Esophagus muscularis mucosa (tissue), 4 donors: Measurements from ENCODE around the gene AQP1.

Experiments
- EP300 ChIP-seq: sonication (generic); formaldehyde crosslinking; IDR thresholded peaks from one replicate; pipeline ENCODE4 v1.6.1; 2017; ENCODE audit warnings: antibody characterized with exemption
- POLR2A ChIP-seq: fragments of 450-650 bp; IDR thresholded peaks from one replicate; pipeline ENCODE4 v1.6.1; 2017; ENCODE audit warnings: antibody characterized with exemption, moderate library complexity, mild to moderate bottlenecking, low read depth
- TF ChIP-seq, protein P1 (sequence below), 3 experiments: fragments of 200-600 bp in 2 of 3; fragments of 450-650 bp in 1 of 3; sonication (generic) in 2 of 3; IDR thresholded peaks; one replicate each; pipeline ENCODE4 v1.5.1; 2017 to 2019; ENCODE audit warnings: antibody characterized with exemption in 3 of 3, mild to moderate bottlenecking in 2 of 3, moderate library complexity in 1 of 3

DNA sequence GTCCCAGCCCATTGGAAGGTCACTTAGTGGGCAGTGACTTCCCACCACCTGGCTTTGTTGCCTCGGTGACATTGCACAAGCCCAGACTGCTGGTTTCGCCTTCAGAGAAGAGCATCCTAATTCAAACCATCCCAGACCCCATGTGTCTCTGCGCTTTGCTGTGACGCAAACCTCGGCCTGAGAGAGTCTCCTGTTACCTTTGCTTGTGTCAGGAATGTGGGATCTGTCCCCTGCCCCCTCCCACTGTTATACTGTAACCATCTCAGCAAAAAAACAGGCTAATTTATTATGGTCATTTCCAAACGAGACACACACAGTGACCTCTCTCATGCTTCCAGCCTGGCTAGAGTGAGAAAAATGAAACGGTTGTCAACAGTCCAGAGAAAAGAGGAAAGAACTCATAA is 25.0 kb upstream of the AQP1 start:
- TF ChIP-seq, protein P1, sequence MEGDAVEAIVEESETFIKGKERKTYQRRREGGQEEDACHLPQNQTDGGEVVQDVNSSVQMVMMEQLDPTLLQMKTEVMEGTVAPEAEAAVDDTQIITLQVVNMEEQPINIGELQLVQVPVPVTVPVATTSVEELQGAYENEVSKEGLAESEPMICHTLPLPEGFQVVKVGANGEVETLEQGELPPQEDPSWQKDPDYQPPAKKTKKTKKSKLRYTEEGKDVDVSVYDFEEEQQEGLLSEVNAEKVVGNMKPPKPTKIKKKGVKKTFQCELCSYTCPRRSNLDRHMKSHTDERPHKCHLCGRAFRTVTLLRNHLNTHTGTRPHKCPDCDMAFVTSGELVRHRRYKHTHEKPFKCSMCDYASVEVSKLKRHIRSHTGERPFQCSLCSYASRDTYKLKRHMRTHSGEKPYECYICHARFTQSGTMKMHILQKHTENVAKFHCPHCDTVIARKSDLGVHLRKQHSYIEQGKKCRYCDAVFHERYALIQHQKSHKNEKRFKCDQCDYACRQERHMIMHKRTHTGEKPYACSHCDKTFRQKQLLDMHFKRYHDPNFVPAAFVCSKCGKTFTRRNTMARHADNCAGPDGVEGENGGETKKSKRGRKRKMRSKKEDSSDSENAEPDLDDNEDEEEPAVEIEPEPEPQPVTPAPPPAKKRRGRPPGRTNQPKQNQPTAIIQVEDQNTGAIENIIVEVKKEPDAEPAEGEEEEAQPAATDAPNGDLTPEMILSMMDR (IDR thresholded peaks at IDR 0.05) = no peak
- no peak for TF ChIP-seq POLR2A
- TF ChIP-seq EP300 = no peak
